CD4-positive, alpha-beta memory T cell (primary cell): ENCODE data around the gene CSTF2. TPM values are rescaled to one million over a fixed set of nuclear protein-coding genes. Genes with fewer than 3 reads are reported as not detected.
A peak's percentile ranks its signal among the peaks of the same experiment; 100 is the strongest.

Experiments used
- CTCF ChIA-PET: fragments of 350-600 bp; sonication (Branson Sonifier 250); formaldehyde crosslinking; loops from one replicate; lab custom pipeline; 2021; ENCODE audit warnings: inconsistent platforms; ENCODE audit not compliant: partially characterized antibody; lab: Charles Lee
- POLR2A ChIA-PET: fragments of 350-600 bp; sonication (Branson Sonifier 250); formaldehyde crosslinking; loops from one replicate; lab custom pipeline; 2021; ENCODE audit not compliant: partially characterized antibody; lab: Charles Lee
- DNase-seq, 5 donors: peaks; one replicate each; pipeline versions ENCODE4 v3.0.0 to v3.0.0-alpha.2; 2020 to 2022; ENCODE audit warnings: mixed read lengths in 1 of 5
- H3K27ac ChIP-seq: one replicate; pipeline ENCODE4 v1.7.0; 2013; ENCODE audit warnings: low read depth, low read length
- H3K27me3 ChIP-seq: 2 replicates; pipeline ENCODE4 v1.7.0; 2013; ENCODE audit warnings: mild to moderate bottlenecking, low read length, moderate library complexity; ENCODE audit not compliant: insufficient read depth
- H3K36me3 ChIP-seq: 2 replicates; pipeline ENCODE4 v1.7.0; 2013; ENCODE audit warnings: mild to moderate bottlenecking, low read length, moderate library complexity; ENCODE audit not compliant: insufficient read depth
- H3K4me1 ChIP-seq: 2 replicates; pipeline ENCODE4 v1.7.0; 2013; ENCODE audit warnings: mild to moderate bottlenecking, low read length, moderate library complexity; ENCODE audit not compliant: insufficient read depth
- H3K4me3 ChIP-seq, 2 donors: one replicate each; pipeline ENCODE4 v1.7.0; 2013; ENCODE audit warnings: low read length in 2 of 2, mild to moderate bottlenecking in 1 of 2
- H3K9me3 ChIP-seq, 2 donors: one replicate each; pipeline ENCODE4 v1.7.0; 2013; ENCODE audit warnings: low read length in 2 of 2, control low read depth in 1 of 2; ENCODE audit not compliant: control insufficient read depth in 1 of 2
- H3K27ac Mint-ChIP-seq, 7 donors: one replicate each; pipeline ENCODE4 v1.8.0; 2020 to 2021; ENCODE audit warnings: mixed read lengths in 7 of 7, mild to moderate bottlenecking in 6 of 7, inconsistent platforms in 3 of 7, moderate library complexity in 3 of 7
- H3K27me3 Mint-ChIP-seq, 2 donors: one replicate each; pipeline ENCODE4 v1.8.0; 2020 to 2021; ENCODE audit warnings: mixed read lengths in 2 of 2
- H3K36me3 Mint-ChIP-seq, 2 donors: one replicate each; pipeline ENCODE4 v1.8.0; 2020 to 2021; ENCODE audit warnings: mixed read lengths in 2 of 2, inconsistent platforms in 1 of 2, mild to moderate bottlenecking in 1 of 2
- H3K4me1 Mint-ChIP-seq, 4 donors: one replicate each; pipeline ENCODE4 v1.8.0; 2020 to 2021; ENCODE audit warnings: mixed read lengths in 4 of 4, mild to moderate bottlenecking in 1 of 4
- H3K4me3 Mint-ChIP-seq, 8 donors: one replicate each; pipeline ENCODE4 v1.8.0; 2020 to 2021; ENCODE audit warnings: mixed read lengths in 8 of 8, mild to moderate bottlenecking in 7 of 8, moderate library complexity in 6 of 8, inconsistent platforms in 3 of 8
- H3K9me3 Mint-ChIP-seq, 8 donors: one replicate each; pipeline ENCODE4 v1.8.0; 2020 to 2021; ENCODE audit warnings: mixed read lengths in 8 of 8, mild to moderate bottlenecking in 5 of 8, inconsistent platforms in 3 of 8, moderate library complexity in 1 of 8
- intact Hi-C: fragments of 100-400 bp; cut with micrococcal nuclease; formaldehyde crosslinking; loops from one replicate; pipeline ENCODE4 v1.15.1; 2023
- polyA plus RNA-seq, 2 donors: library from polyadenylated mRNA; unstranded; fragments of 300-500 nt; fragmentation: Illumina TruSeq; gene quantifications; one replicate each; pipeline ENCODE4 v1.2.3, GENCODE V29; 2021
- total RNA-seq, 2 experiments: library from RNA; stranded (reverse); gene quantifications; one replicate each; pipeline ENCODE4 v1.2.3, GENCODE V29; 2021

The CSTF2 gene
- total and polyA plus RNA-seq, 4 experiments from 2014 or later = 9.5 to 15.2 (median 14.1) TPM

GRCh38 chrX:100831219-100831946 is 11.2 kb downstream of the CSTF2 start:
- Histone ChIP-seq H3K27me3 (no peaks in the 10 kb centered on the region), H3K9me3 (no peaks in the 10 kb centered on the region), H3K36me3 (peaks cover 24% of the 10 kb centered on the region), H3K27ac (peak overlapping the region; percentile 64), H3K4me3 (no peak overlapping the region), H3K4me1 (peaks cover 22% of the 10 kb centered on the region)
- H3K9me3 Mint-ChIP-seq = no peaks in the 10 kb centered on the region
- intact Hi-C loops = no loop called here
- ChIA-PET POLR2A (interaction anchor here (2.4 kb wide), 1 partner anchor 11 kb away, joined by 8 read pairs; the partner anchor contains the start of gene CSTF2), CTCF (no interaction called here)
- peak overlapping the region in 5 of 7 donors; percentile 34 to 89 (median 85) for H3K27ac Mint-ChIP-seq
- H3K36me3 Mint-ChIP-seq = peaks cover 16 to 57% of the 10 kb centered on the region in 2 donors
- H3K4me3 Mint-ChIP-seq = peak overlapping the region in 3 of 8 donors; percentile 66 to 88 (median 69)
- H3K4me1 Mint-ChIP-seq = peaks cover 8 to 25% (median 19%) of the 10 kb centered on the region in 4 donors
- H3K27me3 Mint-ChIP-seq = no peaks in the 10 kb centered on the region
- no peak for DNase-seq

GRCh38 chrX:100850317-100850716 is 30.1 kb downstream of the CSTF2 start:
- no peaks in the 10 kb centered on the region for H3K36me3 ChIP-seq
- H3K9me3 ChIP-seq = no peaks in the 10 kb centered on the region
- POLR2A ChIA-PET = no interaction called here
- no peaks in the 10 kb centered on the region for H3K27me3 Mint-ChIP-seq
- intact Hi-C loops = no loop called here
- H3K4me3 ChIP-seq = no peak overlapping the region
- DNase-seq = no peak
- no peak overlapping the region for H3K4me3 Mint-ChIP-seq
- CTCF ChIA-PET = no interaction called here
- no peak overlapping the region for H3K27ac Mint-ChIP-seq
- H3K36me3 Mint-ChIP-seq = no peaks in the 10 kb centered on the region
- no peaks in the 10 kb centered on the region for H3K4me1 ChIP-seq
- no peaks in the 10 kb centered on the region for H3K9me3 Mint-ChIP-seq
- H3K4me1 Mint-ChIP-seq = no peaks in the 10 kb centered on the region
- no peaks in the 10 kb centered on the region for H3K27me3 ChIP-seq
- no peak overlapping the region for H3K27ac ChIP-seq

DNA sequence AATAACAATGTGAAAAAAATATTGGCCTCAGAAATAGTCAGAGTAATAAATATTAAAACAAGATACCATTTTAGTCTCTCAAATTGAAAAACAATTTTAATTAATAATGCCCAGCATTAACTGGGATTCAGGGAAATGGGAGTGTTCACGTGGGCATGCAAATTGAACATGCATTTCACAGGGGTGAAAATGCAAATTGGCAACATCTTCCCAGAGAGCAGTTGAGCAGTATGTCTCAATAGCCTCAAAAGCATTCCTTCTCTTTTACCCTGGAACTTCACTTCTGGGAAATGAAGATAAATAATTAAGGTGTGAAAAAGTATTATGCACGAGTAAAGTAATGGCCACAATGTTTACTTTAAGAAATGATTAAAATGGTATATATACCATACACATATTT is 32.6 kb downstream of the CSTF2 start:
- no peak for DNase-seq
- no peaks in the 10 kb centered on the region for H3K27me3 ChIP-seq
- no peak overlapping the region for H3K27ac ChIP-seq
- H3K9me3 Mint-ChIP-seq = peaks cover 0 to 3% (median 0%) of the 10 kb centered on the region in 8 donors
- H3K27ac Mint-ChIP-seq = no peak overlapping the region
- no peaks in the 10 kb centered on the region for H3K4me1 ChIP-seq
- H3K36me3 Mint-ChIP-seq = no peaks in the 10 kb centered on the region
- intact Hi-C loops = no loop called here
- H3K9me3 ChIP-seq = no peaks in the 10 kb centered on the region
- H3K4me3 ChIP-seq = no peak overlapping the region
- H3K36me3 ChIP-seq = no peaks in the 10 kb centered on the region
- no peaks in the 10 kb centered on the region for H3K4me1 Mint-ChIP-seq
- ChIA-PET POLR2A (no interaction called here), CTCF (no interaction called here)
- no peaks in the 10 kb centered on the region for H3K27me3 Mint-ChIP-seq
- H3K4me3 Mint-ChIP-seq = no peak overlapping the region

DNA sequence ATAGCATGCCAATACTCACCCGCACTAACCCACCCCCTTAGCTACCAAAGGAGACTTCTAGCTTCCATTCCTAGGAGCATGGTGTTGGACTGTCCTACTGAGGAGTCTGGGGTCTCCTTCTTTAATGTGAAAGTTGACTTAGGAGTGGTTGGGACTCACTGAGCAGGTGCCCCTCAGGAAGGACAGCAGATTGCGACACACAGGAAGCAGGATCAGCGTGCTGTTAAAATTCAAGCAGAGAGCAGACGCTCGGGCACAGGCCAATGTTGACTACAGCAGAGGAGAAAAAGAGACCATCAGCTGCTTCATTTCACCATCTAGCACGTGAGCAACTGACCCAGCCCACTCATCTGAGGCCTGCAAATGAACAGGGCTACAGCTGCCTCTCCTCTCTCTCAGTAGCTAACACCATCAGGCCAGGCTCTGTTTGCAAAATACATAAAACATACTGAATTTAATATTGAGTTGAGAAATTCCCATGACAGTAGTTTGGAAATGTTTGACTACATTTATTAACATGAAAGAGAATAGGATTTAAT is 43.2 kb downstream of the CSTF2 start:
- H3K9me3 Mint-ChIP-seq = peaks cover 0 to 2% (median 0%) of the 10 kb centered on the region in 8 donors
- H3K27ac ChIP-seq = no peak overlapping the region
- H3K4me3 ChIP-seq = no peak overlapping the region
- H3K27me3 ChIP-seq = no peaks in the 10 kb centered on the region
- H3K27me3 Mint-ChIP-seq = no peaks in the 10 kb centered on the region
- H3K36me3 ChIP-seq = no peaks in the 10 kb centered on the region
- POLR2A ChIA-PET = no interaction called here
- intact Hi-C loops = no loop called here
- no peak overlapping the region for H3K27ac Mint-ChIP-seq
- no peaks in the 10 kb centered on the region for H3K36me3 Mint-ChIP-seq
- H3K9me3 ChIP-seq = no peaks in the 10 kb centered on the region
- no peaks in the 10 kb centered on the region for H3K4me1 ChIP-seq
- H3K4me1 Mint-ChIP-seq = no peaks in the 10 kb centered on the region
- no peak overlapping the region for H3K4me3 Mint-ChIP-seq
- CTCF ChIA-PET = no interaction called here
- no peak for DNase-seq

DNA sequence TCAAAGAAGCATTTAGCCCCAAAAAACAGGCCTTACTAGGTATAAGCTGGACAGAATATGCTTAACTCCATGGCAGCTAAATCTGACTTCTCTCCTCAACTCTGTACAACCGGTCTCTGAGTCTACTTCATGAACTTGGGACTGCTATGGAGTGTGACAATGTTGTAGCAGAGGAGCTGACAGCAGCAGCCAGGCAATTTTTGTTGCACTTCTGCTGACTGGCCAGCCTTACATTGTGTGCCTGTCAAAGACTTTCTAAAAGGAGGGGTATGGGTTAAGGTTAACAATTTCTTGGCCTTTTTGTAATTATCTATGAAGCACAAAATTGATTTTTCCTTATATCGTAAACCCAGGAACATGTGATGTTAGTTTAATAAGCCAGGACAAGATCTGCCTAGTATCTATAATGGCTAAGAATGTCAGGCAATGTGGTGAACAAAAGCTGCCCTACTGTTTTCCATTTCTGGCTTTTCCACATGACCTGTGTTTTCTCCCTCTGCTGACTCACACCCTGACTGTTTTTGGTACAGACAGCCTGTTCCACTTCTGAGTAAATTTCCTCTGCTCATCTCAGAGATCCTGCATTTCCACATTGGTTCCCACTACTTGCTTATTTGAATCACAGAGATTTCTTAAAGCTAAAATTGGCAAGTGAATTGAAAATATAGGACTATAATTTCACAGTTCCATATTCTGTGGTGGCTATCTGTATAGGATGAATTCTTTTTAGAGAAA is 44.6 kb downstream of the CSTF2 start:
- POLR2A ChIA-PET = no interaction called here
- no peaks in the 10 kb centered on the region for H3K27me3 ChIP-seq
- no peak for DNase-seq
- Mint-ChIP-seq H3K27ac (no peak overlapping the region), H3K36me3 (no peaks in the 10 kb centered on the region), H3K9me3 (no peaks in the 10 kb centered on the region), H3K27me3 (no peaks in the 10 kb centered on the region), H3K4me3 (no peak overlapping the region), H3K4me1 (no peaks in the 10 kb centered on the region)
- CTCF ChIA-PET = no interaction called here
- intact Hi-C loops = no loop called here
- H3K4me1 ChIP-seq = no peaks in the 10 kb centered on the region
- no peaks in the 10 kb centered on the region for H3K36me3 ChIP-seq
- H3K27ac ChIP-seq = no peak overlapping the region
- H3K4me3 ChIP-seq = no peak overlapping the region
- H3K9me3 ChIP-seq = no peaks in the 10 kb centered on the region

- CTCF ChIA-PET = no interaction called here
- intact Hi-C loops = no loop called here
- Mint-ChIP-seq H3K4me3 (no peak overlapping the region), H3K27ac (no peak overlapping the region), H3K27me3 (no peaks in the 10 kb centered on the region), H3K9me3 (no peaks in the 10 kb centered on the region), H3K36me3 (no peaks in the 10 kb centered on the region), H3K4me1 (no peaks in the 10 kb centered on the region)
- Histone ChIP-seq H3K9me3 (no peaks in the 10 kb centered on the region), H3K4me1 (no peaks in the 10 kb centered on the region), H3K4me3 (no peak overlapping the region), H3K36me3 (no peaks in the 10 kb centered on the region), H3K27ac (no peak overlapping the region), H3K27me3 (no peaks in the 10 kb centered on the region)
- POLR2A ChIA-PET = no interaction called here
- DNase-seq = no peak
Observed at GRCh38 chrX:100868273-100868672, 48.1 kb downstream of the CSTF2 start.

GRCh38 chrX:100870527-100870926 is 50.3 kb downstream of the CSTF2 start:
- no peak overlapping the region for H3K4me3 ChIP-seq
- no peaks in the 10 kb centered on the region for H3K27me3 Mint-ChIP-seq
- H3K27ac Mint-ChIP-seq = no peak overlapping the region
- no peaks in the 10 kb centered on the region for H3K4me1 Mint-ChIP-seq
- no peaks in the 10 kb centered on the region for H3K4me1 ChIP-seq
- no peaks in the 10 kb centered on the region for H3K9me3 ChIP-seq
- no peak for DNase-seq
- H3K4me3 Mint-ChIP-seq = no peak overlapping the region
- no peaks in the 10 kb centered on the region for H3K36me3 ChIP-seq
- no peak overlapping the region for H3K27ac ChIP-seq
- no peaks in the 10 kb centered on the region for H3K27me3 ChIP-seq
- no peaks in the 10 kb centered on the region for H3K36me3 Mint-ChIP-seq
- ChIA-PET CTCF (no interaction called here), POLR2A (no interaction called here)
- no peaks in the 10 kb centered on the region for H3K9me3 Mint-ChIP-seq
- intact Hi-C loops = no loop called here
